Naive B cell (primary cell): ENCODE results near the gene ANO6. TPM values are rescaled to one million over a fixed set of nuclear protein-coding genes. Genes with fewer than 3 reads are reported as not detected.
A peak's percentile ranks its signal among the peaks of the same experiment; 100 is the strongest.
"Not testable (repeated sequence)": the region's sequence is repeated elsewhere in the genome, so short reads cannot be mapped to it uniquely, and the experiment has no call there.

ENCODE experiments used
- ATAC-seq, 2 donors: fragments of 150-1000 bp; cut with Tn5 transposase; 2 replicates each; pipeline ENCODE4 v1.10.0; 2021; ENCODE audit warnings: low read depth in 2 of 2, mild to moderate bottlenecking in 2 of 2, moderate library complexity in 2 of 2
- DNase-seq: peaks from one replicate; pipeline ENCODE4 v3.0.0; 2022
- H3K27ac Mint-ChIP-seq, 6 donors: one replicate each; pipeline ENCODE4 v1.8.0; 2020 to 2022; ENCODE audit warnings: mild to moderate bottlenecking in 6 of 6, mixed read lengths in 6 of 6, moderate library complexity in 5 of 6, inconsistent platforms in 2 of 6
- H3K27me3 Mint-ChIP-seq, 3 donors: one replicate each; pipeline ENCODE4 v1.8.0; 2021 to 2022; ENCODE audit warnings: mixed read lengths in 3 of 3, mild to moderate bottlenecking in 1 of 3
- H3K36me3 Mint-ChIP-seq, 2 donors: one replicate each; pipeline ENCODE4 v1.8.0; 2020 to 2022; ENCODE audit warnings: mixed read lengths in 2 of 2, inconsistent platforms in 1 of 2, mild to moderate bottlenecking in 1 of 2
- H3K4me1 Mint-ChIP-seq, 3 donors: one replicate each; pipeline ENCODE4 v1.8.0; 2020 to 2022; ENCODE audit warnings: mixed read lengths in 3 of 3, inconsistent platforms in 1 of 3, mild to moderate bottlenecking in 1 of 3, moderate library complexity in 1 of 3
- H3K4me3 Mint-ChIP-seq, 8 donors: one replicate each; pipeline ENCODE4 v1.8.0; 2020 to 2022; ENCODE audit warnings: mild to moderate bottlenecking in 8 of 8, mixed read lengths in 8 of 8, moderate library complexity in 8 of 8, inconsistent platforms in 2 of 8
- H3K9me3 Mint-ChIP-seq, 7 donors: one replicate each; pipeline ENCODE4 v1.8.0; 2020 to 2022; ENCODE audit warnings: mixed read lengths in 7 of 7, mild to moderate bottlenecking in 5 of 7, inconsistent platforms in 2 of 7, moderate library complexity in 1 of 7
- polyA plus RNA-seq, 6 donors: library from polyadenylated mRNA; unstranded; fragments of 300-500 nt; fragmentation: Illumina TruSeq; gene quantifications; one replicate each; pipeline ENCODE4 v1.2.3, GENCODE V29; 2021; ENCODE audit warnings: low read depth in 6 of 6

The ANO6 gene
- polyA plus RNA-seq, 6 donors from 2014 or later, result 13.8 to 26.9 (median 19.3) TPM

GRCh38 chr12:45298047-45298446 is 82.2 kb downstream of the ANO6 start:
- H3K4me1 Mint-ChIP-seq, result no peaks in the 10 kb centered on the region
- no peaks in the 10 kb centered on the region for H3K36me3 Mint-ChIP-seq
- DNase-seq (no peak), ATAC-seq (no peak)
- no peaks in the 10 kb centered on the region for H3K9me3 Mint-ChIP-seq
- no peak overlapping the region for H3K27ac Mint-ChIP-seq
- H3K4me3 Mint-ChIP-seq, result no peak overlapping the region
- H3K27me3 Mint-ChIP-seq, result no peaks in the 10 kb centered on the region

- H3K36me3 Mint-ChIP-seq, result peaks cover 2 to 4% of the 10 kb centered on the region in 2 donors
- H3K4me3 Mint-ChIP-seq, result no peak overlapping the region
- ATAC-seq, result no peak
- H3K27ac Mint-ChIP-seq, result no peak overlapping the region
- DNase-seq, result no peak
- H3K4me1 Mint-ChIP-seq, result no peaks in the 10 kb centered on the region
- no peaks in the 10 kb centered on the region for H3K9me3 Mint-ChIP-seq
- no peaks in the 10 kb centered on the region for H3K27me3 Mint-ChIP-seq
Measured at GRCh38 chr12:45298721-45299692, 83.1 kb downstream of the ANO6 start.

- H3K27ac Mint-ChIP-seq, result no peak overlapping the region
- no peaks in the 10 kb centered on the region for H3K9me3 Mint-ChIP-seq
- H3K4me3 Mint-ChIP-seq, result no peak overlapping the region
- no peaks in the 10 kb centered on the region for H3K4me1 Mint-ChIP-seq
- no peaks in the 10 kb centered on the region for H3K27me3 Mint-ChIP-seq
- no peak for DNase-seq
- peaks cover 12 to 23% of the 10 kb centered on the region in 2 donors for H3K36me3 Mint-ChIP-seq
- ATAC-seq, result no peak
Measured at GRCh38 chr12:45302621-45303369, 86.9 kb downstream of the ANO6 start.

GRCh38 chr12:45303945-45304344 is 88.0 kb downstream of the ANO6 start:
- DNase-seq (no peak), ATAC-seq (no peak)
- Mint-ChIP-seq H3K4me3 (no peak overlapping the region), H3K27ac (no peak overlapping the region), H3K9me3 (no peaks in the 10 kb centered on the region), H3K27me3 (no peaks in the 10 kb centered on the region), H3K4me1 (no peaks in the 10 kb centered on the region), H3K36me3 (peaks cover 12 to 23% of the 10 kb centered on the region in 2 donors)

- Mint-ChIP-seq H3K4me3 (no peak overlapping the region), H3K27ac (no peak overlapping the region), H3K9me3 (no peaks in the 10 kb centered on the region), H3K27me3 (no peaks in the 10 kb centered on the region), H3K36me3 (peaks cover 12 to 23% of the 10 kb centered on the region in 2 donors), H3K4me1 (no peaks in the 10 kb centered on the region)
- no peak for ATAC-seq
- DNase-seq, result no peak
Measured at GRCh38 chr12:45304514-45305178, 88.8 kb downstream of the ANO6 start.

- no peaks in the 10 kb centered on the region for H3K27me3 Mint-ChIP-seq
- no peak overlapping the region for H3K27ac Mint-ChIP-seq
- no peaks in the 10 kb centered on the region for H3K4me1 Mint-ChIP-seq
- no peaks in the 10 kb centered on the region for H3K9me3 Mint-ChIP-seq
- H3K36me3 Mint-ChIP-seq, result peaks cover 12 to 23% of the 10 kb centered on the region in 2 donors
- no peak for ATAC-seq
- H3K4me3 Mint-ChIP-seq, result no peak overlapping the region
- no peak for DNase-seq
Measured at GRCh38 chr12:45305907-45306306, 90.0 kb downstream of the ANO6 start.

GRCh38 chr12:45309836-45310626 is 94.1 kb downstream of the ANO6 start:
- no peak overlapping the region for H3K27ac Mint-ChIP-seq
- no peak overlapping the region for H3K4me3 Mint-ChIP-seq
- no peaks in the 10 kb centered on the region for H3K27me3 Mint-ChIP-seq
- no peak for ATAC-seq
- H3K4me1 Mint-ChIP-seq, result peaks cover 0 to 5% (median 4%) of the 10 kb centered on the region in 3 donors
- peaks cover 0 to 3% (median 0%) of the 10 kb centered on the region in 7 donors for H3K9me3 Mint-ChIP-seq
- H3K36me3 Mint-ChIP-seq, result peaks cover 5 to 16% of the 10 kb centered on the region in 2 donors
- no peak for DNase-seq

GRCh38 chr12:45310627-45310968 is 94.7 kb downstream of the ANO6 start:
- Mint-ChIP-seq H3K9me3 (peaks cover 0 to 6% (median under 1%) of the 10 kb centered on the region in 7 donors), H3K27ac (no peak overlapping the region), H3K36me3 (peaks cover 11 to 16% of the 10 kb centered on the region in 2 donors), H3K4me3 (no peak overlapping the region), H3K27me3 (no peaks in the 10 kb centered on the region), H3K4me1 (peaks cover 0 to 5% (median 4%) of the 10 kb centered on the region in 3 donors)
- DNase-seq (no peak), ATAC-seq (no peak)

GRCh38 chr12:45312012-45312411 is 96.1 kb downstream of the ANO6 start:
- no peak overlapping the region for H3K4me3 Mint-ChIP-seq
- ATAC-seq (no peak), DNase-seq (no peak)
- peak overlapping the region in 1 of 6 donors; percentile 16 for H3K27ac Mint-ChIP-seq
- H3K36me3 Mint-ChIP-seq, result peaks cover 13 to 18% of the 10 kb centered on the region in 2 donors
- H3K9me3 Mint-ChIP-seq, result peaks cover 0 to 8% (median 3%) of the 10 kb centered on the region in 7 donors
- H3K4me1 Mint-ChIP-seq, result peaks cover 0 to 5% (median 4%) of the 10 kb centered on the region in 3 donors
- H3K27me3 Mint-ChIP-seq, result no peaks in the 10 kb centered on the region

- Mint-ChIP-seq H3K9me3 (peaks cover 2 to 10% (median 6%) of the 10 kb centered on the region in 7 donors), H3K27me3 (no peaks in the 10 kb centered on the region), H3K4me3 (no peak overlapping the region), H3K4me1 (peaks cover 0 to 5% (median 4%) of the 10 kb centered on the region in 3 donors), H3K27ac (no peak overlapping the region), H3K36me3 (peaks cover 13 to 18% of the 10 kb centered on the region in 2 donors)
- ATAC-seq (no peak), DNase-seq (no peak)
Measured at GRCh38 chr12:45314770-45315169, 98.9 kb downstream of the ANO6 start.

GRCh38 chr12:45315462-45315861 is 99.6 kb downstream of the ANO6 start:
- Mint-ChIP-seq H3K36me3 (peaks cover 13 to 18% of the 10 kb centered on the region in 2 donors), H3K27ac (peak overlapping the region in 2 of 6 donors; percentile 3 to 79), H3K4me1 (peaks cover 0 to 5% (median 4%) of the 10 kb centered on the region in 3 donors)

GRCh38 chr12:45317261-45317660 is 101.4 kb downstream of the ANO6 start:
- Mint-ChIP-seq H3K9me3 (peaks cover 2 to 10% (median 6%) of the 10 kb centered on the region in 7 donors), H3K36me3 (peaks cover 16 to 18% of the 10 kb centered on the region in 2 donors)
- H3K27ac Mint-ChIP-seq, DNase-seq, H3K27me3 Mint-ChIP-seq, H3K4me1 Mint-ChIP-seq, ATAC-seq, H3K4me3 Mint-ChIP-seq: not testable (repeated sequence)

More at GRCh38 chr12:45315462-45315861, 99.6 kb downstream of the ANO6 start:
- Mint-ChIP-seq H3K27me3 (no peaks in the 10 kb centered on the region), H3K4me3 (no peak overlapping the region), H3K9me3 (peaks cover 2 to 10% (median 6%) of the 10 kb centered on the region in 7 donors)
- ATAC-seq (no peak), DNase-seq (no peak)
